Thyroid gland (tissue), 4 donors: ENCODE measurements around the gene SPRYD7.

ENCODE experiments used
- CTCF ChIP-seq, 6 experiments: fragments of 200-600 bp in 3 of 6; fragments of 450-650 bp in 3 of 6; sonication (generic) in 3 of 6; IDR thresholded peaks; one replicate each; pipeline ENCODE4 v1.5.1; 2016 to 2019; ENCODE audit warnings: antibody characterized with exemption in 6 of 6, mild to moderate bottlenecking in 2 of 6, inconsistent platforms in 1 of 6, moderate library complexity in 1 of 6
- POLR2A ChIP-seq, 2 donors: fragments of 450-650 bp; IDR thresholded peaks; one replicate each; pipeline ENCODE4 v1.6.1; 2017; ENCODE audit warnings: antibody characterized with exemption in 2 of 2, mild to moderate bottlenecking in 2 of 2, moderate library complexity in 1 of 2

GRCh38 chr13:49954674-49955455 is 18.7 kb upstream of the SPRYD7 start:
- TF ChIP-seq CTCF (IDR thresholded peaks at IDR 0.05) = no peak
- no peak for TF ChIP-seq POLR2A (IDR thresholded peaks at IDR 0.05)
